CD4-positive, alpha-beta T cell treated with Interleukin-6 at 100 ng/mL for 8 hours (primary cell): ENCODE measurements around the gene KLRK1.
"Not testable (repeated sequence)": the region's sequence is repeated elsewhere in the genome, so short reads cannot be mapped to it uniquely, and the experiment has no call there.

Experiments
- DNase-seq: peaks from one replicate; pipeline ENCODE4 v3.0.0-alpha.2; 2020; ENCODE audit warnings: mixed read lengths, low spot score

KLRK1 gene

DNA sequence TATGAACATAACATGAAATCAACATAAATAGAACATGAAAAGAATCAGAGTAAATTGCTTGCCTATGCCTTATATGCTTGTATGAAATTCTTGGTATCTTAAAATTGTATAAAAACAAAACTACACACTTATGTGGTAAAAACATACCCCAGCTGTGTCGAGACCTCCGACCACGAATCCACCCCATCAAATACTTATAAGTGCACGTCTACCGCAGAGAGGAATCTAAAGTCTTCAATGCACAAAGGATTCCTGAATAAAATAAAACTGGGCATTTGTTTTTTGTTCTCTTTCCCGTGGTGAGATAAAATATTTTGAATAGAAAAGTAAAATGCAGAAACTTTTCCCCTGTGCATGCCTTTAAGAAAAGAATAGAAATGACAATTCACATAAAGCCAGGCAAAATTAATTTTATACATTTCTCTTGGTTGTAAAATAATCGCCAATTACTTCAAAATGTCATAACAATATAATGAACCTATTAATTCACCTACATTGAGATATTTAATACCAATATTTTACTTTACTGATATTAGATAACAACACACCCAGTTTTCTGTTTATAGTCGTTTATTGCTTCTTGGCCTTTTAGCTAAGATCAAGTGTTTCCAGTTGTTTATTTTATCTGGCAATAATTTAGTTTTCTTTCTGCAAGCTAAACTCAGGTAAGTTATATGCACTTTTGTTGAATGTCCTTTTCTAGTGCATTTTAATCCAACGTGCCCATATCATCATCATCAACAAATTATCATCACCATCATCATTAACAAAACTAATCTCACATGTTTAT lies 1.0 kb downstream of the KLRK1 start:
- no peak for DNase-seq

DNA sequence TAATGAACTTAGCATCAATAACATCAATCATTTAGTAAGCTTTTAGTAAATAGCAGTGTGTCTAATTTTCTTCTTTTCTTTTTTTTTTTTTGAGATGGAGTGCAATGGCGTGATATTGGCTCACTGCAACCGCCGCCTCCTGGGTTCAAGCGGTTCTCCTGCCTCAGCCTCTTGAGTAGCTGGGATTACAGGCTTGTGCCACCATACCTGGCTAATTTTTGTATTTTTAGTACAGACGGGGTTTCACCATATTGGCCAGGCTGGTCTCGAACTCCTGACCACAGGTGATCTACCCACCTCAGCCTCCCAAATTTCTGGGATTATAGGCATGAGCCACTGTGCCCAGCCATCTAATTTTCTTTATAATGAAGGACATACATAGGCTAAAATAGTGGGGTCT lies 2.3 kb downstream of the KLRK1 start:
- DNase-seq = not testable (repeated sequence)

DNA sequence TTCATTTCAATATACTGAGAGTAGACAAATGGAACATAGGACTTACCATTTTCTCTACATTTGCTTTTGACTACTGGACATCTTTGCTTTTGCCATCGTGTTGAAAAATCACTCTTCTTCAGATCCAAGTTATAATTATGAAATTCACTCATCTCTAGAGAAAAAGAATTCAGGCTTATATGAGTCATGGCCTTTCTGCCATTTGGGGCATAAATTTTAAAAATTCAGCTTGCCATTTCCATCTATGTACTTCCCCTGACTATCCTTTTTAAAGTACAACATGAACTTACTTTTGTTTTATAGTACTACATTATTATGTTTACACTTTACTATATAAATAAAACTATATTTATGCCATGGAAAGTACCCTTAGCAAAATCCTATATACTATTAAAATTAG lies 3.0 kb downstream of the KLRK1 start:
- no peak for DNase-seq

DNA sequence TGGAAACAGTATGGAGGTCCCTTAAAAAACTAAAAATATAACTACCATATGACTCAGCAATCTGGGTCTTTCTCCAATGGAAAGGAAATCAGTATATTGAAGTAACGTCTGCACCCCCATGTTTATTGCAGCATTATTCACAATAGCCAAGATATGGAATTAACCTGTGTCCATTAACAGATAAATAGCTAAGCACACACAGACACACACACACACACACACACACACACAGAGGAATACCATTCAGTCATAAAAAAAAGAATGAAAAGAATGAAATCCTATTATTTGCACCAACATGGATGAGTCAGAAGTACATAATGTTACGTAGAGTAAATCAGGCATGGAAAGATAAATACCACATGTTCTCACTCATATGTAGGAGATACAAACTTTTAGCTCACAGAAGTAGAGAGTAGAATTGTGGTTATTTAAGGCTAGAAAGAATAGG lies 4.7 kb downstream of the KLRK1 start:
- DNase-seq = no peak

DNA sequence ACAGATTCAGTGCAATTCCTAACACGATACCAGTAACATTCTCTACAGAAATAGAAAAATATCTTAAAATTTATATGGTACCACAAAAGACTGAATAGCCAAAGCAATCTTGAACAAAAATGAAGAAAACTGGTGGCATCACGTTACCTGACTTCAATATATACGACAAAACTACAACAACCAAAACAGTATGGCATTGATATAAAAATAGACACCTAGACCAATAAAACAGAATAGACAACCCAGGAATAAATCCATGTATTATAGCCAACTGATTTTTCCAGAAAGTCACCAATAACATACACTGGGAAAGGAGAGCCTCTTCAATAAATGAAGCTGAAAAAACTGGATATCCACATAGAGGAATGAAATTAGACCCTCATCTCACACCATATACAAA lies 5.7 kb downstream of the KLRK1 start:
- no peak for DNase-seq

DNA sequence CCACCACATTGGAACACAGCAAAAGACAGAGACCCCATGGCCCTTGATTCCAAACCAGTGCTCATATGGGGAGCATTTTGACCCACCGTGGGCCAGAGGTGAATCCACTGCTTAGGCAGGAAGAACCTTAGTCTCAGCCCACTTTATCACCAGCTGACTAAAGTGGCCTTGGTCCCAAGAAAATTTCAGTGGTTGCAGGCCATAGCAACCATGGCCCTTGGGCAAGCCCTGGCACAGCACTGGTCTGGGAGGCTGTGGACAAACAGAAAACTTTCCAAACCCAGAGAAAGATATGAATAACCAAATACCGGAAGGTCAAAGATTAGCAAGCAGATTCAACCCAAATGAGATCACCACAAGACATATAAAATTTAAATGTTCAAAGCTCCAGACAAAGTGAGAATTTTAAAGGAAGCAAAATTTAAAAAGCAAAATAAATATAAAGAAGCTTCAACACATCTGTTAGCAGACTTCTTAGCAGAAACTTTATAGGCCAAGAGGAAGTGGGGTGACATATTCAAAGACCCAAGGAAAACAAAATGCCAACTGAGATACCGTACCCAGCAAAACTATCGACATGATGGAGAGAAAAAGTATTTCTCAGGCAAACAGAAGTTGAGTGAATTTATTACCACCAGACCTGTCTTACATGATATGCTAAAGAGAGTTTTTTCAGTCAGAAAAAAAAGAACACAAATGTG lies 7.8 kb downstream of the KLRK1 start:
- no peak for DNase-seq

DNA sequence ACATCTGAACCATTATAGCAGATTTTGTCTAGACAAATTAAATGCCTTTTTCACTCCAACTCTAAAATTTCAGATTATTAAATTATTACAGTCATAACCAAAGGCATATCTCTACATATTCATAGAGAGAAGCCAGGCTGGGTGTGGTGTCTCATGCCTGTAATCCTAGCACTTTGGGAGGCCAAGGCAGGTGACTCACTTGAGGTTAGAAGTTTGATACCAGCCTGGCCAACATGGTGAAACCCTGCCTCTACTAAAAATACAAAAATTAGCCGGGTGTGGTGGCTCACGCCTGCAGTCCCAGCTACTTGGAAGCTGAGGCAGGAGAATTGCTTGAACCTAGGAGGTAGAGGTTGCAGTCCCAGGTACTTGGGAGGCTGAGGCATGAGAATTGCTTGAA lies 11.1 kb downstream of the KLRK1 start:
- DNase-seq = not testable (repeated sequence)

DNA sequence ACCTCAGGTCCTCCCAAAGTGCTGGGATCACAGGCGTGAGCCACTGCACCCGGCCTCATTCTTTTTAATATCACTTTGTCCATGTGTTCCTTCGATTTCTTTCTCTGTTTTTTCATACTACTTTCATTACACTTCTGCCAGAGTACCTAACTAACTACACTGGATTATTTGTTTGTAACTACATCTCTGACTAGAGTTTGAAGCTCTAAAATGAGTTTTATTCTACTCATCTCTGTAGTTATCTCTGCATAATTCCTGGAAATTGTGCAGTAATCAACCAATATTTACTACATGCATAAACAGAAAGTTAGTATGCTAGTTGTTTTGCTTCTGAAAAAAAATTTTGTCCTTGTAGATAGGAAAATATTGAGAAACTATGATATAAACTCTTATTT lies 15.2 kb downstream of the KLRK1 start:
- no peak for DNase-seq

DNA sequence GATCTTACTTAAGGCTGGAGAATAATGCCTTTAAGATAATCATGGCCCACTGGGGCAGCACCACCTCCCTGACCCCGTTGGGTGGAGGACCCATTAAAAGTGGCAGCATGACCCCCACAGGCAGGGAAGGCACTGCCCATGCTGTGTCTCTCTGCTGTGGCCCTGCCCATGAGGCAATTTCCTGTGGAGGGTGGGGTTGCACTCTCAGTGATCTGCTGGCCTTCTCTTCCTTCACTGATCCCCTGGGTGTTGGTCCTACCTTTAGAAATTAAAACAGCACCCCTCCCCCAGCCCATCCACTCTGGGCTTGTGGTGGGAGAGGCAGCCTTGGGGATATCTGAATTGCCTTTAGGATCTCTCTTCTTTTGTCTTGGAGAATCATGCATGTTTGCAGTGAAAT lies 17.3 kb downstream of the KLRK1 start:
- no peak for DNase-seq

DNA sequence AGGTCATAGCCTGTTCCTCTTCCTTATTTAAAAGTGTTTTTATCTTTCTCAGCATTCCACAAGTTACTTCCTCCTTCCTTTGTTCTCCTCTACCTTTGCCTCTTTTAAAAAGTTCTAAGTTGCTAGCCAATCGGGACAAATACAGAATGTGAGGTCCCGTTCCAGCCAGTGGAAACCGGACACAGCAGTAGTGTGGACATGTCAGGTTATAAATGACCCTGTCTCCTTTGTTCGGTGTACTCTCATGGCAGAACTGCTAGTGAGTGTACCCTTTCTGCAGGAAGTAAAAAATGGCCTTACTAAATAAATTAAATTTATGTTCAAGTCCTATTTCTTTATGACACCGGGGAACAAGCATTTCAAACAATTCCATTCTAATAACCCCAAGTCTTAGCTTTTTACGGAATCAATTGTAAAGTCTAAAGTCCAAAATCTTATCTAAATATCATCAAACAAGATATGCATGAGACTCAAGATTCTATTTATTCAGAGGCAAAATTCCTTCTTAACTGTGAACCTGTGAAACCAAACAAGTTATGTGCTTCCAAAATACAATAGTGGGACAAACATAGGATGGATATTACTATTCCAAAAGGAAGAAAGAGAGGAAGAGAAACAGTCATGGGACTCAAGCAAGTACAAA lies 17.8 kb downstream of the KLRK1 start:
- DNase-seq = not testable (repeated sequence)

DNA sequence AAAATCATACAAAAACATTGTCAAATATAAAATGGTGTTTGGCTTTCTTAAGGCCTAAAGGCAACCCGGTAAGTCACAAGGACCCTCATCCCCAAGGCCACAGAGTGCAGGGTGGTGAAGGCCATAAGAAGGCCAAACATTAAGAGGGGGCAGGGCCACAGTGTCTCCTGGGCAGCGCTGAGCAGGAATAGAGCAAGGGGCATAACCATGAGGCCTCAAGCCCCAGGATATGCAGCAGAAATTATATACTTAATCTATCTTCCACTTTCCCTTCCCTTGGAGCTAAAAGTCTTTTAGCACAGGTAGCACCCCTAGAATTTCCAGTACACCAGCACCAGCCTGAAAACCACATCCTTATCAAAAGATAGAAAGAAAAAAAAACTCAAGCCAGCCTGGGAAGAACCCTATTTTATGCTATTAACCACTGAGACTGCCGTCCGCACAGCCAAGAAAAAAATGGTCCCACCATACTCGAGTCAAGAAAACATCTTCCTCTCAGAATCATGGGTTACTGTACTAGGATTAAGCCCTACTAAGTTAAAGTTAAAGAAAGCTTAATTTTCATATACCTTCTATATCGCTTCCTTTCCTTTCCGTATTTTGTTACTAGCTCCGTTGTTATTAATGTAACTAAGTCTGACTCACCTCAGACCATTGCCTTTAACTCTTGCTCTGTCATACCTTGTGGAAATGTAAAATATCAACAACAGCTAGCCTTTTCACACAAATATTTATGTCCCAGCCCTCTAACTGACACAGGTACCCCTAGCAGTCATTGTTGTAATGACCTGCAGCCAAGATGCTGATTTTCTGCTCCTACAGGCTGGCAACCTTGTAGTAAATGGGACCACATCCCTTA lies 20.1 kb downstream of the KLRK1 start:
- no peak for DNase-seq

DNA sequence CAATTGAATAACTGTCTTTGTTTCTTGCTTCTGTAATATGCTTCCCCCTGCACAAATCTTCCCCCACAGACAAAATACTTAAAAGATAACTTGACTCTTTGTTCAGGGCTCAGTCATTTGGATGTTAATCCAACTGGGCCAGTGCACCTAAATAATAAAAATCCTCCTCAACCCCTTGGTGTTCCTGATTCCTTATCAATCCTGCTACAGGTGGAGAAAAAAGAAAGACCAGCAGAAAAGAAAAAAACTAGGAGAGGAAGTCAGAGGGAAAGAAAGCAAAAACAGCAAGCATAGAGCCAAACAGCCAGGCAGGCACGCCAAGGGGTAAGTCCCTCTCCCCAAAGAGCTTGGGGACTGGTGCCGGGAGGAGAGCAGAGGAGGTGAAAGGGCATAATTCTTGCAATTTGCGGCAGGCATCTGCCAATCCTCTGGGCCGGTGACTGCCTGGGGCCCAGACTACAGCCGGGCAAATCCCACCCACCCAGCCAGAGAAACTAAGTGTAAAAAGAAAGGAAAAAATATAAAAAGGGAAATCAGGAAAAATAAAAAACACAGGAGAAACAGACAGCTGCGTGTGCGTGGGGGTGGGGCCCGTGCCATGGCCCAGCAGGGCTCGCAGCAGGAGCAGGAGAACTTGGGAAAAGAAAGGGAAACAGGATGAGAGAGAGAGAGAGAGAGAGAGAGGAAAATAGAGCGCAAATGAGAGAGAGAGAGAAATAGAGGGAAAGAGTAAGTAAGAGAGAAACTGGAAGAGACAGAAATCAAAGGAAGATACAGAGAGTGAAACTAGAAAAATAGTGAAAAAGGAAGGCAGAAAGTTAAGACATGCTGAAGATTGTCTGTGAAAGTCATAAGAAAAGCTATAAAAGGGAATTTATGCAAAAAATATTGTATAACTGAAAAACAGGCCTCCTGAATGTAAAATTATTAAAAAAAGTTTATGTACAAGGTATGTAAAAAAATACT lies 21.4 kb downstream of the KLRK1 start:
- no peak for DNase-seq

DNA sequence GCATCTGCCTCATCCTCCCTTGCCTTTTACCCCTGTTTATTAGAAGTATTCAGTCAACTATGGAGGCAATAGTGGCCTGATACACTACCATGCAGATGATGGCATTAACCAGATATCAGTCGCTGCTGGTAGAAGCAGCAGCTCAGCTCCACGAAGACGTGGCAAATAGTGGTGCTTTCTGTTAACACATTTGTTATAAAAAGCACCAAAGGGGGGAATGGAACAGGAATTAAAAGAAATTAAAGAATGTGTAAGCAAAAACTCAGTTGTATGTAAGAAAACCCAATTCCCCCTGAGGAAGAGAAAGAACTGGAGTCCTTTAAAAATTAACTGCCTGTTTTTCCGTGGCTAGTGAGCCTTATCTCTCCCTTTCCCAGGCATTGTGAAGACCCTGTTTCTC lies 22.1 kb downstream of the KLRK1 start:
- not testable (repeated sequence) for DNase-seq

DNA sequence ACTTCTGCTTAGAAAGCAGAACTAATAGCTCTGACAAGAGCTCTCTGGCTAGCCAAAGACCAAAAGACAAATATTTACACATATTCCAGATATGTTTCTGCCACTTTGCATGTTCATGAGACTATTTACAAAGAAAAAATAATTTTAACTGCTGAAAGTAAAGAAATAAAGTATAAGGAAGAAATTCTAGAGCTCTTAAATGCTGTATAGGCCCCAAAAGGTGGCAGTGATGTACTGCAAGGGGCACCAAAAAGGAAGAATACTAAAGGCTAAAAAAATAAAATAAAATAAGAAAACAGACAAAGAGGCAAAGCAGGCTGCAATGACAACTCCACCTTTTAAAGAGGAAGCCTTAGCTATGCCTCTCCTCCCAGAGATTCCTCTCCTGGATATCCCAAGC lies 23.0 kb downstream of the KLRK1 start:
- no peak for DNase-seq

DNA sequence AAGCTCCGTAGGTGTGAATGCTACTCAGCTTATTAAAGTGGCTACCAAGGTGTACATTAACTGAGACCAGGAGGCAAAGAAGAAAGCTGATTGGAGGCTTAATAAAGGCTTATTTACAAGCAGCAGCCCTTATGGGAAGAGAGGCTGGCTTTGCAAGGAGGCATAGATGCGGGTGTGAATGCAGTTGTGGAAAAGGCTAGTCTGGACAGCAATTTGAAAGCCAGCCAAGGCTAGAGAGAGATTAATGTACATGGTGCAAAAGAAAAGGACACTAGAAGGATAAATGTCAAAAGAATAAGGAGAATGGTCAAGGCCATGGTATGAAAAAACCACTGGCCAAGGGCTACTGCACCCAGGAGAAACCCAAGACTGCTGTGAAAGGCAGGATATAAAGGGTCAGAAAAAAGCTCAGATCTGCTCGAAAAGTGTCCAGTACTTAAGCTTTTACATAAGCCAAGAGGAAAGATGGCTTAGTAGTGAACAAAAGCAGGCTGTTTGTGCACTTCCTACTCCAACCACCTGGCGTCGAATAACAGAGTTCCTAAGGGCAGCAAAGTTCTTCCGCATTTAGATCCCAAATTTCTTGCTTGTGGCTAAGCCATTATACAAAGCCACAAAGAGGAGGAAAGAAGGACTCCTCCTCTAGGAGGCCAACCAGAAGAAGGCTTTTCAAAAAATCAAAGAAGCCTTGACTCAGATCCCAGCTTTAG lies 24.0 kb downstream of the KLRK1 start:
- DNase-seq = no peak

DNA sequence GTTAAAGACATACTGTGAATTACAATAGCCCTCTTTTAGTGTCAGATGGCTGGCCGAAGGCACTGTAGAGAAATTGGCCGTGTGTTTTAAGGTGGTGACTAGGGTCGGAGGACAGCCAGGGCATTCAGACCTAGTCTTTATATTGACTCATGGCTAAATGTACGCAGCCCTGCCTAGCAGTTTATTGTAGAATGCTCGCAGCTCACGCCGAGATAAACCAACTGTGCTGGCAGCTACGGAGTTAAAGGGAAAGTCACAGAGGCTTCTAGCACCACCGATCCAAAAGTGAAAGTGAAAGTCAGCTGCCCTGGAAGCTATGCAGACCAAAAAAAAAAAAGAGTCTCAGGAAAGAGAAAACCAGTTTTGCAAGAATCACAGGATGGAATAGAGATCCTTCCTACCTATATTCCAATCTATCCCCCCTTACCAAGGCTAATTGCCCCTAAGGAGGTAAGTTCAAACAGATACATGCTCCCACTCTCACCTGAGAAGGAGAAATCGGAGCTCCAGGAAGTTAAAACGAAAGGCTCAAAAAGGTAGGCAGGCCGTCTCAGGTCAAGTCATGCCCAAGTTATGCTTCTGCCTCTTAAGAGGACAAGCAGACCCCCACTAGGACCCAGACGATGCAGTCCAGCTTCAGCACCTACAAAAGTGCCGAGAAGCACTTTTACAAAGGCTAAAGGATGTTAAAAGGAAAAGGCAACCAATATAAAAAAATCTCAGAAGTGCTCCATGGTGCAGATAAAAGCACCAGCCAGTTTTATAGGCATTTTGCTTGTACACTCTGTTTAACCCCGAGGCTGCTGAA lies 24.8 kb downstream of the KLRK1 start:
- DNase-seq = peak; percentile 68

DNA sequence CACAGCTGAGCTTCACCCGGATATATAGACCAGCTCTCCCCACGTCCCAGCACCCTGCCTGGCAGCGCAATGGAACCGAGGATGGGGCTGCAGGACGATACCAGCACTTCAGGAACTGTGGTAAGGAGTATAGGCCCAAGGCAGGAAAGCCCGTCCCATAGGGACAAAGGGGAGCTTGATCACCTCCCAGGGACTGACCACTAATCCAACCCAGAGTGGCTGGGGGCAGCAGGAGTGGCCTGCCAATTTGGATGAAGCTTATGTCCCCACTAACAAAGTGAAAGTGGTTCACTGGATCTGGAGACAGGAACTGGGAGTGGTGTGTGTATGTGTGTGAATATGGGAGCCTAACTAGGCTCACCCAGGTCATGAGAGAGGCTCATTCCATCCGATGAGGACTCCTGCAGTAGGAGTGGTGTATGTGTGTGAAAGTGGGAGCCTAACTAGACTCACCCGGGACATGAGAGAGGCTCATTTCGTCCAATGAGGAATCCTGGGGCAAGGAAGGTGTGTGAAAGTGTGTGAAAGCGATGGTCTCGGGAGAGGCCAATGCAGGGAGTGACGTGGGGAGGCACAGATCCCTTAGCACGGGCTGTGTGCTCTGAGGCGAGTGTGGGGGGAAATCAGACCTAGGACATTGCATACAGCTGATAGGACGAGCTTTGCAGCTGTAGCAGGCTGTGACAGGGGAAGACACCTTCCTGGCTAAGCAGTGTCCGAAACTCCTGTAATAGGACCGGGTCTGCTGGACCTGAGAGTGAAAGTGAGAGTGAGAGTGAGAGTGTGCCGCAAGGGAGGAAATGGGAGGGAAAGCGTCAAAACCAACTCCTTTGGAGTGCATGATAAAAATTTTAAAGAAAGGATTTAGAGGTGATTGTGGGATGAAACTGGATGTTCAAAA lies 25.7 kb downstream of the KLRK1 start:
- peak; percentile 27 for DNase-seq

DNA sequence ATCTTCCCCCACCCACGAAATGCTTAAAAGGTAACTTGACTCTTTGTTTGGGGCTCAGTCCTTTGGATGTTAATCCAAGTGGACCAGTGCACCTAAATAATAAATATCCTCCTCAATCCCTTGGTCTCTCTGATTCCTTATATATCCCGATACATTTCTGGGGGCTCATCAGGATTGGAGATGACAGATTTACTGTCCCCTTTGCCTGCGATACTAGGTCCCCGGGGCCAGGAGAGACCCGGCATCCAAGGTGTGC lies 26.3 kb downstream of the KLRK1 start:
- DNase-seq = no peak
